Activated CD4-positive, alpha-beta T cell treated with anti-CD3 and anti-CD28 coated beads, Interleukin-2, amount 50 U/mL, for 4 hours (primary cell): ENCODE data around the gene COL24A1.
"Not testable (repeated sequence)": the region's sequence is repeated elsewhere in the genome, so short reads cannot be mapped to it uniquely, and the experiment has no call there.

Experiments
- DNase-seq, 2 experiments: peaks; one replicate each; pipeline ENCODE4 v3.0.0-alpha.2; 2020

The COL24A1 gene

DNA sequence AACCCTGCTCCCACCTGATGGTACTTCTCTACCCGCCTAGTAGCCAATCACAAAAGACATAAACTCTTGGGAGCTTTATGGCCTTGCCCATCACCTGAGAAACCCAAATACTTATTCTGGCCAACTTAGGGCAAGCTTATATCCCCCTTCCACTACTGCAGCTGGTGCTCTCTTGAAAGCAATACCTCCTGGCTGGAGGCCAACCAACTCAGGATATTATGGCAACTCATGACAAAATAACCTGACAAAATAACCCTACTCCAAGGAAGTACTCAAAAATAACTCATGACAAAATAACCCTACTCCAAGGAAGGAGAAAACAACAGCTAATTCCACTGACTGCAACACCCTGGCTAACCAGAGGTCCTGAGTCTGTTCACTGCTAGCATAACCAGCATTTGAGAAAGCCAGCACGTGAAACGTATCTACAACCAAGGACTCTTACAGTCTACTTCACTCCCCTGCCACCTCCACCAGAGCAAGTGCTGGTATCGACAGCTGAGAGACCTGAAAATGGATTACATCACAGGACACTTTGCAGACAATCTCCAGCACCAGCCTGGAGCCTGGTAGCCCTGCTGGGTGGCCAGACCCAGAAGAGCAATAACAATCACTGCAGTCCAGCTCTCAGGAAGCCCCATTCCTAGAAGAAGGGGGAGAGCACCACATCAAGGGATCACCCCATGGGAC is 179.9 kb downstream of the COL24A1 start:
- no peak for DNase-seq

DNA sequence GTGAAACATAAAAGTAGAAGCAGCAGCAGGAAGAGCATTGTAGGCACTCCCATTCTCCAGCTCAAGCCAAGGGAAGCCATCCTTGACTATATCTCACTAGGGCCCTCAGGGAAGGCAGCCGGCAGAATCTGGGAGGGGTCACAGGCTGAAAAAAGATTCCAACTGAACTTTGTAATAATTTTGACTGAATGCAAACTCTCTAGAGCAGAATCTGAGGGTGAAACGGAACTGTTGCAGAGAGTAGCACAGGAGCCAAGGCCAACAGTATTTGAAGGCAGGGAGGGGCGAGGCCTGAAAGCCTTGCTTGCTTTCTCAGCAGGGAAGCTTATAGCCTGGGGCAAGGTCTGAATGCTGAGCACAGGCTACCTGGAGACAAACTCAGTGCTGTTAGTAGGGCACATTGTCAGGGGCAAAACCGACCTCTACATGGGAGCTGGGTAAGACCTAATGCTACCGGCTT is 180.6 kb downstream of the COL24A1 start:
- DNase-seq, result no peak

DNA sequence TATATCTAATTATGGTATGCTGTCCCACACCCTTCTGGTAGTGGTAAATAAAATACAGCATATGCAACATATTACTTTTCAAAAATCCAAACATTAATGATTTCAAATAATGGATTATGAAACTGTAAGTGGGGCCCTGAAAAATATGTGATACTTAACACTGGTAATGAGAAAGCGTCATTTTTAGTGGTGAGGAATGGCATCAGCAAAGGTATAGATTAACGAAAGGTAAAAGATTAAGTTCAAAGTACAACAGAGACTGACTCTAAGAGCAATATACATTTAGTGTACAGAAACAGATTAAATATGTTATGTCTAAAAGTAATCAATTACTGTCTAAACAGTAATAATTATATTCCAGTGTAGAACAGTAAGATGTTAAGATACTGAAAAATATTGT is 194.1 kb downstream of the COL24A1 start:
- DNase-seq, result no peak

DNA sequence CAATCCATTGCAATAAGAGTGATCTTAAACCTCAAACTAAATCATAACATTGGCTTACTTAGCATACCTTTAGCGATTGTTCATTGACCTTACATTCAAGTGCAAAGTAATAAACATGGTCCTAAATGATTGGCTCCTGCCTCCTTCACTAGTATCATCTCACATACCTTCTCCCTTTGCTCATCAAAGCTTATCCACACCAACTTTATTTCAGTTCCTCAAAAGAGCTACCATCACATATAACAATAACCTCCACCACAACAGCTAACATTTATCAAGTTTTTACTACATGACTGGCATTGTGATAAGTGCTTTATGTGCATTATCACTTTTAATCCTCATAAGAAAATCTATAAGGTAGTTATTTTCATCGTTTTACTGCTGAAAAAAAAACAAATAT is 198.8 kb downstream of the COL24A1 start:
- no peak for DNase-seq

DNA sequence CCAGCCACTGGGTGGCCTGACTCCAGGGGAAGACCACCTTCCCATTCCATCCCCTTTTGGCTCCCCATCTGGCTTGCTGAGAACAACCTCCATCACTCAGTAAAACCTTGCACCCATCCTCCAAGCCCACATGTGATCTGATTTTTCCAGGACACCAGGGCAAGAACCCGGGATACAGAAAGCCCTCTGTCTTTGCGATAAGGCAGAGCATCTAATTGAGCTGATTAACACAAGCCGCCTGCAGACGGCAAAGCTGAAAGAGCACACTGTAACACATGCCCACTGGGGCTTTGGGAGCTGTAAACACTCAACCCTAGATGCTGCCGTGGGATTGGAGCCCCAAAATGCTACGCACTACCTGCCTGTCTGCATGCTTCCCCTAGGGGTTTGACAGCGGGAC is 201.4 kb downstream of the COL24A1 start:
- DNase-seq, result not testable (repeated sequence)

DNA sequence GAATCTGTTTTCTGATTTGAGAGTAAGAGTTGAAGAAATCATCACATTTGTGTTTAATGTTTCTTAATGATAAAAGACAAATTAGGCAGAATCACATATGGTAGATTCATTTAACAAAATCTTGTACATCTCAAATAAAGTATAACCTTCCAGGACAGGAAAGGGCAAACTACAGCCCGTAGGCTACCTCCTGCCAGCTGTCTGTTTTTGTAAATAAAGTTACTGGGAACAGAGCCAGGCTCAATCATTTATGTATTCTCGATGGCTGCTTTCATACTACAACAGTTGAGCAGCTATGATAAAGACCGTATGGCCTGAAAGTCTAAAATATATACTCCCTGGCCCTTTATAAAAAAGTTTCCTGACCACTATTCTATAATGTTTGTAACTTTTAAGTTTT is 204.1 kb downstream of the COL24A1 start:
- DNase-seq, result no peak

DNA sequence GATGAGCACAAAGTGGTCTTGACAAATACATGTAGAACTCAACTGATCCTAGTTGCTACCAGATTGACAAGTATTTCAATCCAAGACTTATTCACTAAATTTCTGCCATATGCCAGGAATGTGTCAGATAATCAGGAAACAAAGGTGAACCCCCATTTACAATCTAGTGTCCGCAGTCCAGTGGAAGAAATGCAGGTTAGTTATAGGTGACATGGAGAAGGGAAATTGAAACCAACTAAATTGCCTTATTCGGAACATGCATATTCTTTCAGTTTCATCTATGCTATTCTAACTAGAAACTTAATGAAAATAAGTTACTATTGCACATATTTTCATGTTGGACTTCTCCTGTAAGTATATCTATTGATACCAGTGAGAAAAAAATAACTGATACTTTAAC is 209.4 kb downstream of the COL24A1 start:
- no peak for DNase-seq

DNA sequence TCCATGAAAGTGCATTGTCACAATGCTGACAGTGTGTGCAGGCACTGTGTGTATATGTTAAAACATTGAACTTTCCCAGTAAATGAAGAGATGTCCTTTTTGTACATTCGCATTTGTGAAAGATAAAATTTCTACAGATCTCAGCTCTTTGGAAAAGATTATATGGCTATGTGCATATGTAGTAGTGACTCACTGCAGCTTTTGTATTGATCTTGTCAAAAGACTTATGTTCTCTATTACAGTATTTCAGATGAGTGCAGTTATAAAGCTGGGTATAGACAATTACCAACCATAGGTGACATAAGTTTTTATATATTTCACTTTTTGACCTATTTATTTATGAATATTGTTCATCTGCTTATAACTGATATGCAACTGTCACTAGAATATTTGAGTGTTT is 212.6 kb downstream of the COL24A1 start:
- DNase-seq, result no peak

DNA sequence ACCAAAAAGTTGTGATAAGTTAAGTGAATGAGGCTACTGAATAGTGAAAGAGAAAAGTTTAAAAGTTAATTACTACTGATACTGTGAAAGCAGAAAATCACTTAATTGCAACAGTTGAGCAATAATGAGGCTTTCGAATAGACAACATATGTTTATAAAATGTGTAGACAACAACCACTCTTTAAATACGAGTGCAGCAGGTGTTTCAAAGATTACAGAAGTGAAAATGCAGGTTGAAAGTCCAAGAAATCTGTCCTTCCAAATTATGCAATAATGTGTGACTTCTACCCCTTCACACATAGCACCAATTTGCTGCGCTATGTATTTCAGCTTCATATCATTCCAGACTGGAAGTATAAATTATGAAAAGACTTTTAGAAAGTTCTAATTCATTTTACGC is 213.0 kb downstream of the COL24A1 start:
- DNase-seq, result no peak

DNA sequence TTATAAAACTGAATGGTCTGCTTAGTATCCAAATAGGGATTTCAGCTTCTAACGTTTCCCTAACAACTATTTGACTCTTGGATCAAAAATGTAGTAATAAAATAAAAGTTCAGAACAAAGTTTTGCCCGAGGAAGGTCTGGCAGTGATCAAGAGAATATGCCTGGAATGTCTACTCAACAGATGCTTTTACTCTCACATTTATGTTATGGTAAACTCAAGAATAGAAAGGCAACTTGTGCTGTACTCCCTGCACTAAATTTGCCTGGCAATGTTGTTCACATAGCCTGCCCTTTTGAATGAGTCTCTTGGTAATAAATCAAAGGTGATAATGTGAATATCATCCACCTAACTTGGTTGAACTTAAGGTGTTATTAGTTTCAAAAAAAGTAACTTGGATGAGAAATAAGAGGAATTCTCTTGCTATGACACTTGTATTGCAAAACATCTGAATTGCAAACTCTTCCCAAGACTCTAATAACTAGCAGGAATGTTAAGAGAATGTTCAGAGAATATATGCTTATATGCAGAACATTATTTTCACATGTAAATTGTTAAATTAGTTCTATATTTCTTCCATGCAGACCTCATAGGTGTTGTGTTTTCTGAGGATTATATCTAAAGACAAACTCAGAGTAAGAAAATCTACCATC is 215.8 kb downstream of the COL24A1 start:
- DNase-seq, result no peak

DNA sequence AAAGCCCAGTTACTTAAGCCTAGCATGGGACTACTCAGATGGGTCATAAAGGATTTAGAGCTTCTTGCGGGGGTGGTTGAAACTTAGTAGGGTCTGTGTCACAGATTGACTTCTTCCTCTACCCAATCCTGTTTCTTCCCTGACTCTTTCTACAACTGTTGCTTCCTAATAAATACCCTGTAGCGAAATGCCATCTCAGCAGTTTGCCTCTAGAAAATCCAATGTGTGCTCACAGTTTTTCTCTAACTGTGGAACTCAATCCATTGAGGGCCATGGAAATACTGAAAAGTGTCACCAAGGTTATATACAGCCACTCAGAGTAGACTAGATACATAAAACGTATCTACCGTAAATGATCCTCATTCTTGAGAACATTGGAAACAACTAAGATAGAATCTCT is 217.7 kb downstream of the COL24A1 start:
- no peak for DNase-seq

DNA sequence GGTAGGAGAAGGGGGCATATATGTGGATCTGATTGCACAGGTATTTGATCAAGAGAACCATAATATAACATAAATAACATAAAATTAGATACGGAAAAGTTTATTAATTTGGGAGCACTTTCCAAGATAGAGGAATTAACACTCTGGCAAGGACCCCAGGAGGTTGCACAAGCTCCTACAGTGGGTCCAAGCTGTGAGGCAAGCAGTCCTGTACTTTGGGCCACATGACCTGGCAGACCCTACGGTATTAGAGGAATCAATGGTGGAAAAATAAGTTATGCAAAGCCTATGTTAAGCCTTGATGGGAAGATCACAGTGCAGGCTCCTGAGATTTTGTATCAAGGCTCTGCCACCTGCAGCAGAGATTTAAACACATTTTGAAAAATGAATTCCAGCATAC is 220.1 kb downstream of the COL24A1 start:
- DNase-seq, result no peak

DNA sequence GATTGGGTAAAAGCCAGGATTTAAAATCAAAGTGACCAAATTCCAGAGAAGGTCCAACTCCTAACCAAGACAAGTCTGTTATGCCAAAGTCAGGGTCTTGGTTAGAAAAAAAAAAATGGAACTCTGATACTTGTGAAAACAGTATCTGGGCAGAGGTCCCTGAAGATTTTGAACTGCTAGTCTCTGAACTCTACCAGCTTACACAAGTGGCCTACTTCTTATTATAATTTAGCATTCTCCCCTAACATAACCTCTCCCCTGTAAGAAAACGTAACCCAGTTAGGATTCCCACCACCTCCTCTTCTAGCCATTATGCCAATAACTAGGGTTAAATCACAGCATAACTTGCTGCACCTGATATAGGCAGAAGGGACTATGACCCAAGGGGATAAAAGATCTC is 220.5 kb downstream of the COL24A1 start:
- DNase-seq, result no peak

DNA sequence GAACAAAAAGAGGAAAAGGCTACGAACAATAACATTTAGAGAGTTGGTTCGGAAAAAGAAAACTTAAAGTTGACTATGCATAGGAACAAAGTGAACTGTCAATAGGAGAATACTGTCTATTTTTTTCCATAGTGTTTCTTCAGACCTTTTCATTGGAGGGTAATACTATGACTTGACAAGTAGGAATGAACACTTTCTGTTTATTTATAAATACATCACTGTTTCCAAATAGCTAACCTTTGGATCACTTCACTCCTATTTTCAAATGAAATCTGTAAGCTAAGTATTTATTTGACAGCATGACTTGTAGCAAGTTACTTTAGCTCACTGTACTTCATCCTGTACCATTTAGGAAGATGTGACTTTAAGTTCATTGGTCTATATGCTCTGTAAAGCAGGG is 221.3 kb downstream of the COL24A1 start:
- DNase-seq, result no peak

DNA sequence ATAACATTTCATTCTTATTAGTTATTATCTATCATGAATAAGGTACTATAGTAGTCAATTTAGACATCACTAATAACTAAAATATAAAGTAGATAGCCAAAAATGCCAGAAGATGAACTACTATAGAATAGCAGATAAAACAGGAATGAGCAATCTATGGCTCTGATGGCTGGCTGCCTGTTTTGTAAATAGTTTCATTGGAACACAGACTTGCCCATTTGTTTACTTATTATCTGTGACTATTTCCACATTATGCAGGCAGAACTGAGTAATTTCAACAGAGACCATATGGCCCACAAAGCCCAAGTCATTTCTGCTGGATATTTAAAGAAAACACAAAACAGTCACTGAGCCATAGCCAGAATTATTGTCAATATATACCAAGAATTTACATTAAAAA is 222.1 kb downstream of the COL24A1 start:
- DNase-seq, result no peak

DNA sequence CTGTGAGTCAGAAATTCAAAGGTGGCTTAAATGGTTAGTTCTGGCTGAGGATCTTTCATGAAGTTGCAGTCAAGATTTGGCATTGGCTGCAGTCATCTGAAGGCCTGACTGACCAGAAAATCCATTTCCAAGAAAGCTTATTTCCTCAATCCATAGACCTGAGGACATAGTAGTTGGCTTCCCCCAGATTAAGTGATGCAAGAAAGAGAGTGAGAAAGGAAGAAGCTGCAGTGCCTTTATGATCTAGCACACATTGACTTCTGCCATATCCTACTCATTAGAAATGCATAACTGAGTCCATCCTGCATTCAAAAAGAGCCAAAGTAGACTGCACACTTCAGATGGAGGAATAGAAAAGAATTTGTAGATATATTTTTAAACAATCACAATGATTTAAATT is 222.6 kb downstream of the COL24A1 start:
- no peak for DNase-seq

DNA sequence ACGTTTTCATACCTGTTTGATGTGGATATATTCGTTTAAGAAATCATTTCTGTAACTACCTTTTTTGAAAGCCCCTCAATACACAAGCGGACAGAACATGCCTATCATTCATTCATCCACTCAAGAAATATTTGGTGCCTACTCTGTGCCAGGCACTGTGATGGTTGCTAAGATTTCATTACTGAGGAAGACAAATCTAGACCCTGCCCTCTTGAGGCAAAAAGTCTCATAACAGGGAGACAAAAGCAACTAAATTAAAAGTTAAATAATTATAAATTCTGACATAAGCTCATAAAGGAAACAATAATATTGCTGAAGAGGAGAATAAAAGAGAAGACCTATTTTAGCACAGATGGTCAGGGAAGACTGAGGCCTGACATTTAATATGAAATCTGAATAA is 244.8 kb downstream of the COL24A1 start:
- no peak for DNase-seq

DNA sequence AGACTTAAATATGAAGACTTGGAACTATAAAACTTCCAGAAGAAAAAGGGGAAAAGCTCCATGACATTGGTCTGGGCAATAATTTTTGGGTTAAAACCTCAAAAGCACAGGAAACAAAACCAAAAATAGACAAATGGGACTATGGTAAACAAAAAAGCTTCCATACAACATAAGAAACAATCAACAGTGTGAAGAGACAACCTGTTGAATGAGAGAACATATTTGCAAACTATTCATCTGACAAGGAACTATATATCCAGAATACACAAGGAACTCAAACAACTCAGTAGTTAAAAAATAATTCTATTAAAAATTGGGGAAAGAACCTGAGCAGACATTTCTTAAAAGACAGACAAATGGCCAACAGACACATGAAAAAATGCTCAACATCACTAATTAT is 255.7 kb downstream of the COL24A1 start:
- no peak for DNase-seq

DNA sequence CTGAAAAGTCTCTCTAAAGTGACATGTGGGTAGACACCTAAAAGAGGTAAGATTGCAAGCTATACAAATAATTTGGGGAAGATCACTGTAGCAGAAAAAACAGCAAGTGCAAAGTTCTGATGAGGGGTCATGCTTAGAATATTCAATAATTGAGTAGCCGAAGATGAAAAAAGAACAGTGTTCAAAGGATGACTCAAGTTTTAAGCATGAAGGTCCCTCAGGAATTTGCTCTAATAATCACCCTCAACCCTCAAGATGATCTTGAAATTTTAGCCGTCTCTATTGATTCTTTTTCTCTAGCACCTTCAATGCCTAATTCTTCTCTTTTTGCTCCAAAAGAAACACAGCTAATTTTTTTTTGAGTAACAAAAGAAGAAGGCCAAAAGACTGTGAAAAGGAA is 257.7 kb downstream of the COL24A1 start:
- no peak for DNase-seq

DNA sequence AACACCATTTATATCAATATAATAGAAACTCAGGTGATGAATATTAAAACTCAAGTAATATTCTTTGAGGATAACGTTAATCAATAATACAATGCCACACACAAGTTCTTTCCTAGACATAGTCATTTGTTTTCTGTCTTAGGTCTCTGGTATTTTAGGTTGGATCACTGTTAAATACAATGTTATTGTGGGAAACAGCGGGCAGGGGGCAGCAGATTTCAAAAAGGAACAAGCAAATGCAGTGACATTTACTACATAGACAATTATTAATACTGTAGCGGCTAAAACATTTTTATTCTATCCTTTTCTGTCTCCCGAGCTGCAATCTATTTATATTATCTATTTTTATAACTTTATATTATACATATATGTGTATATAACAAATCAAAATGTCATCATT is 261.9 kb downstream of the COL24A1 start:
- DNase-seq, result no peak

DNA sequence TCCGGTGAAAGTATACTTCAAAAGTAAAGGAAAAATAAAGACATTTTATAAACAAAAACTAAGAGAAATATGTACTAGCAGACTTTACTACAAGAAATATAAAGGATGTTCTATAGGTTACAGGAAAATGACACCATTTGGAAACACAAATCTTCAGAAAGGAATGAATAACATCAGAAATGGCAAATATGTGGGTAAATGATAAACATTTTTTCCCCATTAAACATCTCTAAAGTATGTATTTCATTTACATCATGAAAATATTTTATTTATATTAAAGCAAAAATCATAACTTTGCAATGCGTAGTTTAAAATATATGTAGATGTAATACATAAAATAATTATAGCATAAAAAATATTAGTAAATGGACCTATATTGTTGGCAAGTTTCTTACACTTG is 264.2 kb downstream of the COL24A1 start:
- no peak for DNase-seq

DNA sequence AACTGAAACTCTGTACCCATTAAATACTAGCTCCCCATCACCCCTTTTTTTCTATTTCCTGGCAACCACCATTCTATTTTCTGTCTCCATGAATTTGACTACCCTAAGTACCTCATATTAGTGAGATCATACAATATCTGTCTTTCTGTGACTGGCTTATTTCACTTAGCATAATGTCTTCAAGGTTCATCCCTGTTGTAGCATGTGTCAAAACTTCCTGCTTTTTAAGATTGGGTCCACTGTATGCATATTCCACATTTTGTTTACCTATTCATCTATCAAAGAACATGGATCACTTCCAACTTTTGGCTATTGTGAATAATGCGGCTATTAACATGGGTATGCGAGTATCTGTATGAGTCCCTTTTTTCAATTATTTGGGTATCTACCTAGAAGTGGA is 266.7 kb downstream of the COL24A1 start:
- DNase-seq, result no peak

DNA sequence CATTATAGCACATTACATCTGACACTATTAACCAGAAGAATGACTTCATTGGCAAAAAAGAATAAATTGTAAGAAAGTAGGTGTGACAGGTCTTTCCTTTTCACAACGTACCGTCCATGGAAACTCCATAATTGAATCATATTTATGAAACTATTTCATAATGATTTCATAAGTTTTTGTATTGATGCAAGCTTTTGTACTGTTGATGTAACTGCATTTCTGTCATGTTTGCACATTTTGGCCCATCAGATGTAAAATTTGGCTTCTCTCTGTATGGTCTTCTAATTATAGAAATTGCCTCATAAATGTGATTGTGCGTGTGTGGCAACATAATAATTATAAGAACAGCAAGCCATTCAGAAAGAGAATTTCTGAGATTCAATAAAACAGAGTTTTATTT is 267.7 kb downstream of the COL24A1 start:
- no peak for DNase-seq

DNA sequence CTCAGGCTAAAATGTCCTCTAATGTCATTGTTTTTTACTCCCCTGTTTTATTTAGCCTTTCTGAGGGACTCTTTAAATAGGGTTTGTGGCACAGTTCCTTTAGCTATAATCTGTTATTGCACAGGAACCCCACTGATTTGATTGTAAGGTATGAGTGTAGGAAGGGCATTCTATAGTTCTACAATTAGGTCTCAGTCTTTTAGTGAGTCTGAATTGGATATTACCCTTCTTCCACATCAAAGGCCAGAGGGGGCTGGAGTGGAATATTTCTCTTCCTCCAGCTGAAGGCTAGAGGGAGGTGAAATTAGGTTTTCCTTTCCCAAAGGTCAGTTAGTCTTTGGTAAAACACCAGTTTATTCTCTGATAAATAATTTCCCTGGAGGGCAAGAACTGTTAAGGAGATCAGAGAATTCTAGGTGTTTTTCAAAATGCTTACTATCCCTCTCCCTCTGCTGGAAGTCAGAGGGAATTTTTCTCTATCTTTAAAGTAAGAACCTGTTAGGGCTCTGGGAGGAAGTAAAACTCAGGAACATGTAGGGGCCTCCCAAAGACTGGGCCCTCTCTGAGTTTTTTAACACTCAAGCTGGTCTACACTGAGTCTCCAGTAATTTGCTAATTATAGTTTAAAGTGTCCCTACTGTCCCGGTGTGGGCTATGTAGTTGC is 272.1 kb downstream of the COL24A1 start:
- DNase-seq, result no peak

DNA sequence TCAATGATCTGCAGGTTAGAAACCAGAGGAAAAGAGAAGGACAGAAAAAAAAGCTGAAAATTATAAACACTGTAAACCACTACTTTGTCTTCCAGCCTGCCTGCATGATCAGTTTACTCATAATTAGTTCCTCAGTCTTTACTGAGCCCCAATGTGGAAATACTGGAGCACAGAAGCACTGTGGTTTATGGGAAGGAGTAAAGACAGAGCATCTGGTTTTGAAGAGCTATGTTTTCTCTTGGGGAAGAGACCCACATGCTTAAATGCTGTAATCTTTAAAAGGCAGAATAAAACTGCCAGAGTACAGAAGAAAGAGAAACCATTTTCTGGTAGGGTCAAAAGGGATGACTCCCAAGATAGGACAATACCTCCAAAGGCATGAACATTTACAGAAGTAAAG is 289.4 kb downstream of the COL24A1 start:
- DNase-seq, result no peak
